Activated naive CD8-positive, alpha-beta T cell treated with anti-CD3 and anti-CD28 coated beads, Interleukin-2, amount 50 U/mL, for 16 hours (primary cell): ENCODE measurements around the gene KMT5C.

Experiments used
- DNase-seq: peaks from one replicate; pipeline ENCODE4 v3.0.0-alpha.2; 2020; ENCODE audit warnings: low read depth, low spot score

The KMT5C gene

GRCh38 chr19:55366790-55367189 is 27.1 kb downstream of the KMT5C start:
- DNase-seq, result no peak

- DNase-seq, result no peak
Measured at GRCh38 chr19:55368106-55368505, 28.4 kb downstream of the KMT5C start.

GRCh38 chr19:55368701-55369563 is 29.3 kb downstream of the KMT5C start:
- no peak for DNase-seq

- no peak for DNase-seq
Measured at GRCh38 chr19:55369653-55370304, 30.1 kb downstream of the KMT5C start.

- DNase-seq, result no peak
Measured at GRCh38 chr19:55370305-55370988, 30.8 kb downstream of the KMT5C start, which contains the start of gene IL11. Gene IL11 (minus strand): TSS chr19:55370463. CDS start chr19:55370310, 153 bp downstream.

- no peak for DNase-seq
Measured at GRCh38 chr19:55372316-55373081, 32.8 kb downstream of the KMT5C start.

- DNase-seq, result no peak
Measured at GRCh38 chr19:55373306-55373992, 33.8 kb downstream of the KMT5C start.

GRCh38 chr19:55373993-55374757 is 34.5 kb downstream of the KMT5C start:
- no peak for DNase-seq

- DNase-seq, result no peak
Measured at GRCh38 chr19:55376241-55376933, 36.7 kb downstream of the KMT5C start, which contains the start of gene TMEM190. Gene TMEM190 (plus strand): TSS chr19:55376826. CDS start chr19:55376854, 28 bp downstream.

GRCh38 chr19:55377356-55378131 is 37.9 kb downstream of the KMT5C start:
- no peak for DNase-seq

- DNase-seq, result no peak
Measured at GRCh38 chr19:55379174-55379573, 39.5 kb downstream of the KMT5C start.

GRCh38 chr19:55382013-55382412 is 42.3 kb downstream of the KMT5C start:
- no peak for DNase-seq

GRCh38 chr19:55382522-55383054 is 42.9 kb downstream of the KMT5C start:
- DNase-seq, result no peak

GRCh38 chr19:55383279-55384130 is 43.8 kb downstream of the KMT5C start:
- DNase-seq, result no peak

GRCh38 chr19:55384131-55384919 is 44.6 kb downstream of the KMT5C start, which contains the start of gene TMEM238:
Gene TMEM238 (minus strand): TSS chr19:55384292. CDS start chr19:55384259, 33 bp downstream.
- DNase-seq, result no peak

GRCh38 chr19:55384920-55385723 is 45.4 kb downstream of the KMT5C start:
- DNase-seq, result peak; percentile 89
